WTC11 (cell line): ENCODE measurements around the gene HLA-DRB5.

ENCODE experiments used
- ESRRA ChIP-seq: sonication (generic); formaldehyde crosslinking; IDR thresholded peaks from 2 replicates; pipeline ENCODE4 v1.8.1; 2022; ENCODE audit warnings: mild to moderate bottlenecking, missing genetic modification reagents, borderline replicate concordance
- ETV6 ChIP-seq: sonication (generic); formaldehyde crosslinking; IDR thresholded peaks from 2 replicates; pipeline ENCODE4 v1.8.1; 2022; ENCODE audit warnings: mild to moderate bottlenecking, missing genetic modification reagents
- GABPB1 ChIP-seq: sonication (generic); formaldehyde crosslinking; IDR thresholded peaks from 2 replicates; pipeline ENCODE4 v1.8.1; 2023; ENCODE audit warnings: mild to moderate bottlenecking, missing genetic modification reagents
- ZNF232 ChIP-seq: sonication (generic); formaldehyde crosslinking; IDR thresholded peaks from 2 replicates; pipeline ENCODE4 v1.8.0; 2022; ENCODE audit warnings: mild to moderate bottlenecking, missing genetic modification reagents
- TF ChIP-seq, protein P1 (sequence below): fragments of 200-600 bp; IDR thresholded peaks from 2 replicates; pipeline ENCODE4 v1.8.0; 2022; ENCODE audit warnings: antibody characterized with exemption
- TF ChIP-seq, protein P2 (sequence below): sonication (generic); formaldehyde crosslinking; IDR thresholded peaks from 2 replicates; pipeline ENCODE4 v1.8.0; 2023; ENCODE audit warnings: missing genetic modification reagents, mild to moderate bottlenecking, borderline replicate concordance

DNA sequence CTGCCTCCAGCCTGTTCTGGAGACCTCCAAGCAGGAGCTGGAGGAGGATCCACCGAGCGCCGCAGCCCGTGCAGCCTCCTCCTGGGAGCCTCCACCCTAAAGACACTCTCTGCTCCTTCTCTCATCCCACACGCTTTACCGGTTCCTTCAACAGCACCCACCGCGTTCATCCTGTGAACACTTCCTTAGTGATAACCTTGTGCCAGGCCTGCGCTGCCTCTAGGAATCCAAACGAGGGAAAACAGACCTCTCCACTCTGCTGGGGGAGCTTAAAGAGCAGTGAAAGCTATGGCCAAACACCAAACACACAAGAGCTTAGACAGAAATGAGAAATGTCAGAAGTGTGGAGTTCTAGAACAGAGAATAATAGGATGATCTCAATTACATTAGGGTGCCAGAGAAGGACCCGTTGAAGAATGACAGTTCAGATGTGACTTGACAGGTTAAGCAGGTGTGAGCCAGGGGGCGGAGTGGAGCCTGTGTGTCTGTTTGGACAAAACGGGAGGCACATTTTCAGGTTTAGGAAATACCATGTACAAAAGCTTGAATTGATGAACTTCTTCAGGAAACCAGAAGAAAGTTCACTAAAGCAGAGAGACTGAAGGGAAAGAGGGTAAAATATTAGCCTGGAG lies 28.5 kb upstream of the HLA-DRB5 start:
- TF ChIP-seq, protein P1, sequence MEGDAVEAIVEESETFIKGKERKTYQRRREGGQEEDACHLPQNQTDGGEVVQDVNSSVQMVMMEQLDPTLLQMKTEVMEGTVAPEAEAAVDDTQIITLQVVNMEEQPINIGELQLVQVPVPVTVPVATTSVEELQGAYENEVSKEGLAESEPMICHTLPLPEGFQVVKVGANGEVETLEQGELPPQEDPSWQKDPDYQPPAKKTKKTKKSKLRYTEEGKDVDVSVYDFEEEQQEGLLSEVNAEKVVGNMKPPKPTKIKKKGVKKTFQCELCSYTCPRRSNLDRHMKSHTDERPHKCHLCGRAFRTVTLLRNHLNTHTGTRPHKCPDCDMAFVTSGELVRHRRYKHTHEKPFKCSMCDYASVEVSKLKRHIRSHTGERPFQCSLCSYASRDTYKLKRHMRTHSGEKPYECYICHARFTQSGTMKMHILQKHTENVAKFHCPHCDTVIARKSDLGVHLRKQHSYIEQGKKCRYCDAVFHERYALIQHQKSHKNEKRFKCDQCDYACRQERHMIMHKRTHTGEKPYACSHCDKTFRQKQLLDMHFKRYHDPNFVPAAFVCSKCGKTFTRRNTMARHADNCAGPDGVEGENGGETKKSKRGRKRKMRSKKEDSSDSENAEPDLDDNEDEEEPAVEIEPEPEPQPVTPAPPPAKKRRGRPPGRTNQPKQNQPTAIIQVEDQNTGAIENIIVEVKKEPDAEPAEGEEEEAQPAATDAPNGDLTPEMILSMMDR: no peak
- no peak for TF ChIP-seq GABPB1 (CRISPR knock-in tag)
- no peak for TF ChIP-seq ZNF232 (CRISPR knock-in tag)
- TF ChIP-seq ESRRA: no peak
- TF ChIP-seq, protein P2, sequence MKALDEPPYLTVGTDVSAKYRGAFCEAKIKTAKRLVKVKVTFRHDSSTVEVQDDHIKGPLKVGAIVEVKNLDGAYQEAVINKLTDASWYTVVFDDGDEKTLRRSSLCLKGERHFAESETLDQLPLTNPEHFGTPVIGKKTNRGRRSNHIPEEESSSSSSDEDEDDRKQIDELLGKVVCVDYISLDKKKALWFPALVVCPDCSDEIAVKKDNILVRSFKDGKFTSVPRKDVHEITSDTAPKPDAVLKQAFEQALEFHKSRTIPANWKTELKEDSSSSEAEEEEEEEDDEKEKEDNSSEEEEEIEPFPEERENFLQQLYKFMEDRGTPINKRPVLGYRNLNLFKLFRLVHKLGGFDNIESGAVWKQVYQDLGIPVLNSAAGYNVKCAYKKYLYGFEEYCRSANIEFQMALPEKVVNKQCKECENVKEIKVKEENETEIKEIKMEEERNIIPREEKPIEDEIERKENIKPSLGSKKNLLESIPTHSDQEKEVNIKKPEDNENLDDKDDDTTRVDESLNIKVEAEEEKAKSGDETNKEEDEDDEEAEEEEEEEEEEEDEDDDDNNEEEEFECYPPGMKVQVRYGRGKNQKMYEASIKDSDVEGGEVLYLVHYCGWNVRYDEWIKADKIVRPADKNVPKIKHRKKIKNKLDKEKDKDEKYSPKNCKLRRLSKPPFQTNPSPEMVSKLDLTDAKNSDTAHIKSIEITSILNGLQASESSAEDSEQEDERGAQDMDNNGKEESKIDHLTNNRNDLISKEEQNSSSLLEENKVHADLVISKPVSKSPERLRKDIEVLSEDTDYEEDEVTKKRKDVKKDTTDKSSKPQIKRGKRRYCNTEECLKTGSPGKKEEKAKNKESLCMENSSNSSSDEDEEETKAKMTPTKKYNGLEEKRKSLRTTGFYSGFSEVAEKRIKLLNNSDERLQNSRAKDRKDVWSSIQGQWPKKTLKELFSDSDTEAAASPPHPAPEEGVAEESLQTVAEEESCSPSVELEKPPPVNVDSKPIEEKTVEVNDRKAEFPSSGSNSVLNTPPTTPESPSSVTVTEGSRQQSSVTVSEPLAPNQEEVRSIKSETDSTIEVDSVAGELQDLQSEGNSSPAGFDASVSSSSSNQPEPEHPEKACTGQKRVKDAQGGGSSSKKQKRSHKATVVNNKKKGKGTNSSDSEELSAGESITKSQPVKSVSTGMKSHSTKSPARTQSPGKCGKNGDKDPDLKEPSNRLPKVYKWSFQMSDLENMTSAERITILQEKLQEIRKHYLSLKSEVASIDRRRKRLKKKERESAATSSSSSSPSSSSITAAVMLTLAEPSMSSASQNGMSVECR (CRISPR knock-in tag): no peak
- TF ChIP-seq ETV6: no peak
